Thyroid gland (tissue), 4 donors: Measurements from ENCODE around the gene SLC7A10.

Experiments used
- POLR2A ChIP-seq, 2 donors: fragments of 450-650 bp; IDR thresholded peaks; one replicate each; pipeline ENCODE4 v1.6.1; 2017; ENCODE audit warnings: antibody characterized with exemption in 2 of 2, mild to moderate bottlenecking in 2 of 2, moderate library complexity in 1 of 2
- TF ChIP-seq, protein P1 (sequence below), 6 experiments: fragments of 200-600 bp in 3 of 6; fragments of 450-650 bp in 3 of 6; sonication (generic) in 3 of 6; IDR thresholded peaks; one replicate each; pipeline ENCODE4 v1.5.1; 2016 to 2019; ENCODE audit warnings: antibody characterized with exemption in 6 of 6, mild to moderate bottlenecking in 2 of 6, inconsistent platforms in 1 of 6, moderate library complexity in 1 of 6

DNA sequence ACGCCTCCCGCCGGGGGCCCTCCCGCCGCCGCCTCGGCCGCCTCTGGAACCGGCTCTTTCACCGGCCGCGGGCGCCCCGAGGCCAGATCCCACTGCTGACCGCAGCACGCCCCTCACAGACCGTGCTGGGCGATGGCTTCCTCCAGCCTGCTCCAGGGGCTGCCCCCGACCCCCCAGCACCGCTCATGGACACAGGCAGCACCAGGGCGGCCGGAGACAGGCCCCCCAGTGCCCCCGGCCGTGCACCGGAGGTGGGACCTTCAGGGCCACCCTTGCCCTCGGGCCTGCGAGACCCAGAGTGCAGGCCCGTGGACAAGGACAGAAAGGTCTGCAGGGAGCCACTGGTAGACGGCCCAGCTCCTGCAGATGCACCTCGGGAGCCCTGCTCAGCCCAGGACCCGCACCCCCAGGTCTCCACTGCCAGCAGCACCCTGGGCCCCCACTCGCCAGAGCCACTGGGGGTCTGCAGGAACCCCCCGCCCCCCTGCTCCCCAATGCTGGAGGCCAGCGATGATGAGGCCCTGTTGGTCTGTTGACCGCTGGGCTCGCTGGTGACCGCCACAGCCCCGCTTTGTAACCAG lies 18.5 kb downstream of the SLC7A10 start:
- TF ChIP-seq, protein P1, sequence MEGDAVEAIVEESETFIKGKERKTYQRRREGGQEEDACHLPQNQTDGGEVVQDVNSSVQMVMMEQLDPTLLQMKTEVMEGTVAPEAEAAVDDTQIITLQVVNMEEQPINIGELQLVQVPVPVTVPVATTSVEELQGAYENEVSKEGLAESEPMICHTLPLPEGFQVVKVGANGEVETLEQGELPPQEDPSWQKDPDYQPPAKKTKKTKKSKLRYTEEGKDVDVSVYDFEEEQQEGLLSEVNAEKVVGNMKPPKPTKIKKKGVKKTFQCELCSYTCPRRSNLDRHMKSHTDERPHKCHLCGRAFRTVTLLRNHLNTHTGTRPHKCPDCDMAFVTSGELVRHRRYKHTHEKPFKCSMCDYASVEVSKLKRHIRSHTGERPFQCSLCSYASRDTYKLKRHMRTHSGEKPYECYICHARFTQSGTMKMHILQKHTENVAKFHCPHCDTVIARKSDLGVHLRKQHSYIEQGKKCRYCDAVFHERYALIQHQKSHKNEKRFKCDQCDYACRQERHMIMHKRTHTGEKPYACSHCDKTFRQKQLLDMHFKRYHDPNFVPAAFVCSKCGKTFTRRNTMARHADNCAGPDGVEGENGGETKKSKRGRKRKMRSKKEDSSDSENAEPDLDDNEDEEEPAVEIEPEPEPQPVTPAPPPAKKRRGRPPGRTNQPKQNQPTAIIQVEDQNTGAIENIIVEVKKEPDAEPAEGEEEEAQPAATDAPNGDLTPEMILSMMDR (IDR thresholded peaks at IDR 0.05) = no peak
- TF ChIP-seq POLR2A (IDR thresholded peaks at IDR 0.05) = no peak
